Measurements from ENCODE around the gene BRD1.

Gene BRD1

DNA sequence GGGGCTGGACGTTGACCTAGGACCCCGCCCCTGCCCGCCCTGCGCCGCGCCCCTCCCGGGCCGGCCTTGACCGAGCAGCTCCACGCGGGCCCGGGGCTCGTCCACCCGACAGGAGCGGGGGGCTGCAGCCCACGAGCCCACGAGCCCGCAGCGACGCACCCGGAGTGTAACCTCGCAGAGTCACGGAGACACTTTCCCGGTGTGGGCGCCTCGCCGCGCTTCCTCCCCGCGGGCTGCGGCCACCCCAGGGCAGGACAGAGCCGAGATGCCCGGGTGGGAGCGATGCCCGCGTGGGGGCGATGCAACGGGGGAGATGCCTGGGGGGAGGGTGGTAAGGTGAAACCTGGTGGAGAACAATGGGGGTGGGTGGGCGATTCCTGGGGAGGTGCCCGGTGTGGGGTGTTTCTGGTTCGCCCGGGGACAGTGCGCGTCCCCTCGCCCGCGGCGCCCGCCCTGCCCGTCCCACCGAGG, 21.1 kb upstream of the BRD1 start:
- DNase-seq, result no peak
- Mint-ChIP-seq H3K4me3 (no peak overlapping the region), H3K36me3 (ENCODE audit: low read depth) (no peaks in the 10 kb centered on the region), H3K27ac (no peak overlapping the region), H3K9me3 (no peaks in the 10 kb centered on the region), H3K27me3 (peaks cover 26% of the 10 kb centered on the region), H3K4me1 (ENCODE audit: low read depth) (peaks cover 14% of the 10 kb centered on the region)

GRCh38 chr22:49847751-49848689, 20.3 kb upstream of the BRD1 start:
- H3K36me3 Mint-ChIP-seq (ENCODE audit: low read depth), result no peaks in the 10 kb centered on the region
- DNase-seq, result no peak
- H3K9me3 Mint-ChIP-seq, result no peaks in the 10 kb centered on the region
- H3K27me3 Mint-ChIP-seq, result peaks cover 26% of the 10 kb centered on the region
- no peak overlapping the region for H3K27ac Mint-ChIP-seq
- peak overlapping the region; percentile 27 for H3K4me3 Mint-ChIP-seq
- H3K4me1 Mint-ChIP-seq (ENCODE audit: low read depth), result peaks cover 14% of the 10 kb centered on the region

- Mint-ChIP-seq H3K27ac (no peak overlapping the region), H3K4me3 (no peak overlapping the region), H3K36me3 (ENCODE audit: low read depth) (no peaks in the 10 kb centered on the region), H3K27me3 (peaks cover 24% of the 10 kb centered on the region), H3K4me1 (ENCODE audit: low read depth) (peaks cover 11% of the 10 kb centered on the region), H3K9me3 (no peaks in the 10 kb centered on the region)
- no peak for DNase-seq
Measured at GRCh38 chr22:49845666-49846459, 18.2 kb upstream of the BRD1 start.

DNA sequence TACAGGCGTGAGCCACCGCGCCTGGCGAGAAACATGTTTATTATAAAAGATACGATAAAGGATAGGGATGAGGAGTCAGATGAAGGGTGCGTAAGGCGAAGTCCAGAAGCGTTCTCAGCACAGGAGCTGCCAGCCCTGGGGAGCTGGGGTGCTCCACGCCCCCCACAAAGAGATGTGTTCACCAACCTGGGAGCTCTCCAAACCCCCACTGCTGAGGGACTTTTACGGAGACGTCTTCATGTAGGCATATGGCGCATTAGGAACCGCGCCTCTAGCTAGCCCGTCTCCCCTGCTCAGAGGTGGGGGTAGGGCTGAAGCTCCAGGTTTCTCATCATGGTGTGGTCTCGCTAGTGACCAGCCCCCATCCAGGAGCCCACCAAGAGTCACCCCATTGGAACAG, 17.6 kb upstream of the BRD1 start:
- no peak overlapping the region for H3K27ac Mint-ChIP-seq
- H3K4me1 Mint-ChIP-seq (ENCODE audit: low read depth), result peaks cover 14% of the 10 kb centered on the region
- H3K4me3 Mint-ChIP-seq, result no peak overlapping the region
- peaks cover 18% of the 10 kb centered on the region for H3K27me3 Mint-ChIP-seq
- H3K9me3 Mint-ChIP-seq, result no peaks in the 10 kb centered on the region
- H3K36me3 Mint-ChIP-seq (ENCODE audit: low read depth), result no peaks in the 10 kb centered on the region
- DNase-seq, result no peak

DNA sequence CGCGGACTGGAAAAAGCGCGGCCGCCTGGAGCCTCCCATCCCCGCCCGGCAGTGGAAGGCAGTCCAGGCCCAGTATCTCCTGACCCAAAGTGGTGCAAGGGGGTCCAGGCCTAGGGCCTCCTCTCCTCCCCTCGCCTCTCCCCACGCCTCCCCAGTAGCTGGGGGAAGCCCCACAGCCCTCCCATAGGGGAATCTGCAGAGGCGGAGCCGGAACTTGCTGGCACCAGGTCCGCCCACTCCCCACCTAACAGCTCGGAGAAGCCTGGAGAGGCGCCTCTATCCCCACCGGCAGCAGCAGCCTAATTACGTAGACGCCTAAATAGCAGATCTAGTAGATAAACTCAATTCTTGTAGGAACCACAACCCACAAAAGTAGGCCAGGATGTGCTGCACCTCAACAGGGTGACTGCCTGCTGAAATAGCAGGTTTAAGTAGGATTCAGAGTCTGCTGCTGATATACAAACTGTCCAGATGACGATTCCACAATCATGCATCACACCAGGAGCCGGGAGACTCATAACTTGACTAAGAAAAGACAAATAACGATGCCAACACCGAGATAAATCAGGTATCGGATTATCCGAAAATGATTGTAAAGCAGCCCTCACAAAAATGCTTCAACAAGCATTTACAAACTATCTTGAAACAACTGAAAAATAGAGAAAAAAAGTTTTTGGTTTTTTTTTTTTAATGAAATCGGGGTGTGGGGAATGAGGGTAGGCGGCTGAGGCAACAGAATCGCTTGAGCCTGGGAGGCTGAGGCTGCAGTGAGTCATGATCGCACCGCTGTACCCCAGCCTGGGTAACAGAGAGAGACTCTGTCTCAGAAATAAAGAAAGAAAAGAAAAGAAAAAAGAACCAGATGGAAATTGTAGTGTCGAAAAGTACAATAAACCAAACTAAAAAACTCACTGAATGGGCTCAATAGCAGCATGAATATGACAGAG, 11.4 kb upstream of the BRD1 start:
- peak overlapping the region; percentile 63 for H3K4me3 Mint-ChIP-seq
- DNase-seq, result peak; percentile 83
- peak overlapping the region; percentile 93 for H3K27ac Mint-ChIP-seq
- peaks cover 44% of the 10 kb centered on the region for H3K4me1 Mint-ChIP-seq (ENCODE audit: low read depth)
- no peaks in the 10 kb centered on the region for H3K36me3 Mint-ChIP-seq (ENCODE audit: low read depth)
- no peaks in the 10 kb centered on the region for H3K9me3 Mint-ChIP-seq
- H3K27me3 Mint-ChIP-seq, result no peaks in the 10 kb centered on the region

DNA sequence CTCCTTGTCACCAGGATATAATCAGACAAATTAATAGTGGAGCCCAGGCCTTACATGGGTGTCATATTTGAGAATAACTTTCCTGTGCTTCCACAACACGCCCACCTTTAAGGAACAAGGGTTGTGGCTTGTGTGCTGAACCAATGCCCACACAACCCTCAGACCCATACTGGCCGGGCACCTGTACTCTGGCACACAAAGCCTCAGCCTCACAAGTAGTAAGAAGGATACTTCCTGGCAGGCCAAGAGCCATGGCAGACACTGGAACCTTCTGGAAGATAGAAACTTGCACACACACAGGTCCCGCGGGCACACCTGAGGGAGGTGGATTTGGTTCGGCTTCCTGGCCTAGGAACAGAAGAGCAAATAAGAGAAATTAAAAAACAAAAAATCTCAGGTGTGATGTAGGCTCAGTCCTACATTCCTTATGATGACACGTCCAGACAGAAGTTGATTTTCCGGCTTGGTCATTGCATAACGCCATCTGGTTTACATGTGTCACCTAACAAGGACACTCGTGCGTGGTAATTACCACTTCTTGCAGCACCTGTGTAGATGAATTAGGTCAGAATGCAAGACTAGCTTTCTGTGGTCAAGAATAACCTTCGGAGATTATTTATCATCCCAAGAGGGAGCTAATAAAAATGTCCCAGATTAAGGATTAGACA, 5.8 kb upstream of the BRD1 start:
- DNase-seq, result no peak
- H3K27ac Mint-ChIP-seq, result no peak overlapping the region
- H3K27me3 Mint-ChIP-seq, result no peaks in the 10 kb centered on the region
- H3K4me3 Mint-ChIP-seq, result no peak overlapping the region
- H3K9me3 Mint-ChIP-seq, result no peaks in the 10 kb centered on the region
- H3K36me3 Mint-ChIP-seq (ENCODE audit: low read depth), result no peaks in the 10 kb centered on the region
- H3K4me1 Mint-ChIP-seq (ENCODE audit: low read depth), result peaks cover 45% of the 10 kb centered on the region

DNA sequence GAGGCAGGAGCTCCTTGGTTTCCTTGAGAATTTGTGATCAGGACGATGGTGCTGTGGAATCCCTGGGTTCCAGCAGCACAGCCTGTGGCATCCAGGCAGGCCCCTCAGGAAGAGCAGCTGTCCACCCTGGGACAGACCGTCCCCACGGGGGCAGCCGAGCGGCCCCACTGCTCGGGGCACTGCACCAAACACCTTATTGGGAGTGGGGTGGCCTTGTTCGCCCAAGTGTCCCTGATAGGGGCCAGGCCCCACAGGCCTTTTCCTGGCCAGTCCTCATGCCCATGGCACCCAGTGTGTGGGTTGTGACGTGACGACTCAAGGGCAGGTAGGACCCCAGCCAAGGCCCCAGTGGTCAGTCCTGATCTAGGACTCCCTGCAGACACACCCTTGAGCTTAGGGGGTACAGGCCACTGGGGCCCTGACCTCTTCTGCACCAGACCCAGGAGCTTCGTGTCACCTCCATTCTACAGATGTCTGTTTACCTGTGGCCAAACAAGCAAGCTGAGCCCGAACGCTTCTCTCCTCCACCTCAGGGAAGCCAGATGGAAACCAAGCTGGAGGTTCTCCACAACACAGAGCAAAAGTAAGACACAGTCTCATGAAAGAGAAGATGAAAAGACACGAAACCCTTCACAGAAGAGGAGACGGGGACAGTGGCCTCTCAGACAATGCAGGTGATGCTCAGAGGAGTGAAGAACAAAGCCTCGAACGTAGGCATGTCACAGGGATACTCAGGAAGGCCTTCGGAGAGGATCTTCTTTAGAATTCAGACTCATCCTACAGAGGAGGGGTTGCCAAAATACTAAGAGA, 1.6 kb upstream of the BRD1 start:
- Mint-ChIP-seq H3K27me3 (no peaks in the 10 kb centered on the region), H3K9me3 (no peaks in the 10 kb centered on the region), H3K27ac (peak overlapping the region; percentile 91), H3K4me1 (ENCODE audit: low read depth) (peaks cover 47% of the 10 kb centered on the region), H3K36me3 (ENCODE audit: low read depth) (peaks cover 24% of the 10 kb centered on the region), H3K4me3 (peak overlapping the region; percentile 63)
- no peak for DNase-seq

DNA sequence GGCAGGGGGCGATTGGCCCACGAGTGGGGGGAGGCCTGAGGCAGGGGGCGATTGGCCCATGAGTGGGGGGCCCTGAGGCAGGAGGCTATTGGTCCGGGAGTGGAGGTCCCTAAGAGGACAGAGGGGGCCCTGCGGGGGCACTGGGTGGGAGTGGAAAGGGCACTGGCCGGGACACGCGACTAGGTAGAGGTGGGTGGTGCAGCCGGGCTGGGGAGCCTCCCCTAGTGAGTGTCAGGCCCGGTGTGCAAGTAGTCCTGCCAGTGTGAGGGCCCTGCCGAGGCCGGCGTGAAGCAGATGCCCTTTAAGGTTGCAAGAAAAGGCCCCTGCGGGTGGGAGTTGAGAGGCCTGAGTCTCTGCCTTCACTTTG, 909 bp upstream of the BRD1 start:
- peaks cover 48% of the 10 kb centered on the region for H3K4me1 Mint-ChIP-seq (ENCODE audit: low read depth)

DNA sequence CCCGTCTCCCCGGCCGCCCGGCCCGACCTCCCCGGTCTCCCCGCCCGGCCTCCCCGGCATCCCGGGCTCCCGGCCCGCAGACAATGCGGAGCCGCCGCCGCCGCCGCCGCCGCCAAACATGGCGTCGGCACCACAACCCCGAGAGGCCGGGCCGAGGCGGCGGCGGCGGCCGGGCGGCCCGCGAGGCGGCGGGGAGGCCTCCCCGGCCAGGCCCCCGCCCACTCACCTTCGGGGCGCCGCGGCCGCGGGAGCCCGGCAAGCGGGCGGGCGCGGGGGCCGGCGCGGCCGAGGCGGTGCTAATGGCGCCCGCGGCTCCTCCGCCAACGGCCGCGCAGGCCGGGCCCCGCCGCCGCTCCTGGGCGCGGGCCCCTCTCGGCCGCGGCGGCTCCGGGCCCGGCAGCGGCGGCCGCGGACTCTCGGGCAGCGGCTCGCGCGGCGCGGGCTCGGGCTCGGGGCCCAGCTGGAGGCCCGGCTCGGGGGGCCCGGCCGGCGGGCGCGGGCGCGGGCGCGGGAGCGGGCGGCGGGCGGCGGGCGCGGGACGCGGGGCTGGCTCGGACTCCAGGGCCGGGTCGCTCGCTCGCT, 311 bp downstream of the BRD1 start:
- no peaks in the 10 kb centered on the region for H3K9me3 Mint-ChIP-seq
- peak overlapping the region; percentile 67 for H3K4me3 Mint-ChIP-seq
- H3K27me3 Mint-ChIP-seq, result no peaks in the 10 kb centered on the region
- H3K27ac Mint-ChIP-seq, result peak overlapping the region; percentile 37
- H3K4me1 Mint-ChIP-seq (ENCODE audit: low read depth), result peaks cover 51% of the 10 kb centered on the region
- DNase-seq, result no peak
- H3K36me3 Mint-ChIP-seq (ENCODE audit: low read depth), result peaks cover 43% of the 10 kb centered on the region

More for the DNA sequence above, 909 bp upstream of the BRD1 start:
- Mint-ChIP-seq H3K27ac (peak overlapping the region; percentile 91), H3K9me3 (no peaks in the 10 kb centered on the region), H3K27me3 (no peaks in the 10 kb centered on the region), H3K36me3 (ENCODE audit: low read depth) (peaks cover 31% of the 10 kb centered on the region), H3K4me3 (peak overlapping the region; percentile 63)
- DNase-seq, result no peak

DNA sequence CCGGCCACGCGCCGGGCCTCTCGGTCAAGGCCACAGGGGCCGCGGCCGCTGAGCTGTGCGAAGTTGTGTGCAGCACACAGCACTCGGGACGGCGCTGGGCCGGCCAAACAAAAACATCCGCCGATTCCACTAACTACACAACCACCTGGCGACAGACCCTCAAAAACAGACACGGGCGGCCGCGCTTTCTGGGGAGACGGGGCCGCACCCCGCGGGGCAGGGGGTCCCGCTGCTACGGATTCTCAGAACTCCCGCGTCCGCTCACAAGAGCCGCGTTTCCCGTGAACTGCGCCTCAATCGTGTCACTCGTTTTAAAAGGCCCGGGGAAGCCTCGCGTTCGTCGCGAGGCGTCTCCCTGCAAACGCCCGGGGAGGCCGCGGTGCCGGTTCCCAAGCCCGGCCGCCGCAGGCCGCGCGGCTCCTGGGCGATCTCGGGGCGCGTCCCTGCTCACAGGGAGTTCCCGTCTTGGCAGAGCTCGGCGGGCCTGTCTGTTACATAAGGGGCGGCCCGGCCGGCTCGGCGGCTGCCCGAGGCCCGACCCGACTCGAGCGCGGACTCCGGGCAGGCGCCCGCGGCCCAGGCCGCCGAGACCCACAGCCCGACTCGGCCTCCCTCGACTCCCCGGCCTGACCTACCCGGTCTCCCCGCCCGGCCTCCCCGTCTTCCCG, 936 bp downstream of the BRD1 start:
- Mint-ChIP-seq H3K27me3 (no peaks in the 10 kb centered on the region), H3K9me3 (no peaks in the 10 kb centered on the region), H3K36me3 (ENCODE audit: low read depth) (peaks cover 49% of the 10 kb centered on the region), H3K4me1 (ENCODE audit: low read depth) (peaks cover 55% of the 10 kb centered on the region), H3K27ac (peak overlapping the region; percentile 94), H3K4me3 (peak overlapping the region; percentile 90)
- DNase-seq, result peak; percentile 66

- H3K27ac Mint-ChIP-seq, result peak overlapping the region; percentile 94
- no peaks in the 10 kb centered on the region for H3K27me3 Mint-ChIP-seq
- peak overlapping the region; percentile 90 for H3K4me3 Mint-ChIP-seq
- DNase-seq, result peak; percentile 74
- peaks cover 60% of the 10 kb centered on the region for H3K4me1 Mint-ChIP-seq (ENCODE audit: low read depth)
- peaks cover 56% of the 10 kb centered on the region for H3K36me3 Mint-ChIP-seq (ENCODE audit: low read depth)
- no peaks in the 10 kb centered on the region for H3K9me3 Mint-ChIP-seq
Measured at GRCh38 chr22:49825944-49826602, 1.6 kb downstream of the BRD1 start.

GRCh38 chr22:49825436-49825835, 2.2 kb downstream of the BRD1 start:
- peaks cover 65% of the 10 kb centered on the region for H3K4me1 Mint-ChIP-seq (ENCODE audit: low read depth)
- no peak for DNase-seq
- peaks cover 62% of the 10 kb centered on the region for H3K36me3 Mint-ChIP-seq (ENCODE audit: low read depth)

More at GRCh38 chr22:49825436-49825835, 2.2 kb downstream of the BRD1 start:
- H3K27ac Mint-ChIP-seq, result peak overlapping the region; percentile 94
- H3K4me3 Mint-ChIP-seq, result peak overlapping the region; percentile 90
- H3K27me3 Mint-ChIP-seq, result no peaks in the 10 kb centered on the region
- no peaks in the 10 kb centered on the region for H3K9me3 Mint-ChIP-seq
